Mesothelial cell of epicardium (in vitro differentiated cells): ENCODE results near the gene SMURF2. TPM values are rescaled to one million over a fixed set of nuclear protein-coding genes. Genes with fewer than 3 reads are reported as not detected.

Experiments
- DNase-seq, 2 experiments: peaks; one replicate each; pipeline ENCODE4 v3.0.0; 2021; ENCODE audit warnings: low spot score in 2 of 2; ENCODE audit not compliant: unreplicated experiment in 2 of 2
- H3K27ac Mint-ChIP-seq: 2 replicates; pipeline ENCODE4 v1.8.0; 2021; ENCODE audit warnings: mixed read lengths
- H3K27me3 Mint-ChIP-seq: 2 replicates; pipeline ENCODE4 v1.8.0; 2021; ENCODE audit warnings: low read depth, mixed read lengths
- H3K36me3 Mint-ChIP-seq: 2 replicates; pipeline ENCODE4 v1.8.0; 2021; ENCODE audit warnings: mixed read lengths
- H3K4me1 Mint-ChIP-seq: 2 replicates; pipeline ENCODE4 v1.8.0; 2021; ENCODE audit warnings: mixed read lengths
- H3K4me3 Mint-ChIP-seq: 2 replicates; pipeline ENCODE4 v1.8.0; 2021; ENCODE audit warnings: mild to moderate bottlenecking, moderate library complexity, mixed read lengths
- H3K9me3 Mint-ChIP-seq: 2 replicates; pipeline ENCODE4 v1.8.0; 2021; ENCODE audit warnings: mixed read lengths
- total RNA-seq: library from RNA; stranded (reverse); gene quantifications from 3 replicates; pipeline ENCODE4 v1.2.1, GENCODE V29; 2021
- TF ChIP-seq, protein P1 (sequence below): fragments of 200-600 bp; sonication (generic); IDR thresholded peaks from one replicate; pipeline ENCODE4 v1.5.0; 2021; ENCODE audit warnings: antibody characterized with exemption; ENCODE audit not compliant: unreplicated experiment

The SMURF2 gene
- total RNA-seq, 1 donor from 2014 or later, result 41.2 TPM

DNA sequence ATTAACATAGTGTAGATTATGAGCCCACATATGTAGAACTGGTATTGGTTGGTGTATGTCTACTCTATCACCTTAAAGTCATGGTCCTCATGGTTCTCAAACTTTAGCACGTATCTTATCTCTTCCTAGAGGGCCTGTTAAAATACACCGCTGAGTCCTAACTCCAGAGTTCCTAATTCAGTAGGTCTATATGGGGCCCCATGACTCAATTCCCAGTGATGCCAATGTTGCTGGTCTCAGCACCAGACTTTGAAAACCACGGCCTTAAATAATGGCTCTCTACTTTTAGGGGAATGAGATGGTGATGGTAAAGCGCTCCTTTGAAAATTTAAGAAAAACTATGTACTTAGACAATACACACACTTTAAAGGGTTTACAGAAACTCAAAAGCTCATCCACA, 36.6 kb downstream of the SMURF2 start:
- Mint-ChIP-seq H3K27ac (no peak overlapping the region), H3K27me3 (no peaks in the 10 kb centered on the region), H3K4me3 (no peak overlapping the region), H3K4me1 (peaks cover 9% of the 10 kb centered on the region), H3K9me3 (no peaks in the 10 kb centered on the region), H3K36me3 (no peaks in the 10 kb centered on the region)
- DNase-seq, result no peak
- TF ChIP-seq, protein P1, sequence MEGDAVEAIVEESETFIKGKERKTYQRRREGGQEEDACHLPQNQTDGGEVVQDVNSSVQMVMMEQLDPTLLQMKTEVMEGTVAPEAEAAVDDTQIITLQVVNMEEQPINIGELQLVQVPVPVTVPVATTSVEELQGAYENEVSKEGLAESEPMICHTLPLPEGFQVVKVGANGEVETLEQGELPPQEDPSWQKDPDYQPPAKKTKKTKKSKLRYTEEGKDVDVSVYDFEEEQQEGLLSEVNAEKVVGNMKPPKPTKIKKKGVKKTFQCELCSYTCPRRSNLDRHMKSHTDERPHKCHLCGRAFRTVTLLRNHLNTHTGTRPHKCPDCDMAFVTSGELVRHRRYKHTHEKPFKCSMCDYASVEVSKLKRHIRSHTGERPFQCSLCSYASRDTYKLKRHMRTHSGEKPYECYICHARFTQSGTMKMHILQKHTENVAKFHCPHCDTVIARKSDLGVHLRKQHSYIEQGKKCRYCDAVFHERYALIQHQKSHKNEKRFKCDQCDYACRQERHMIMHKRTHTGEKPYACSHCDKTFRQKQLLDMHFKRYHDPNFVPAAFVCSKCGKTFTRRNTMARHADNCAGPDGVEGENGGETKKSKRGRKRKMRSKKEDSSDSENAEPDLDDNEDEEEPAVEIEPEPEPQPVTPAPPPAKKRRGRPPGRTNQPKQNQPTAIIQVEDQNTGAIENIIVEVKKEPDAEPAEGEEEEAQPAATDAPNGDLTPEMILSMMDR, result no peak

DNA sequence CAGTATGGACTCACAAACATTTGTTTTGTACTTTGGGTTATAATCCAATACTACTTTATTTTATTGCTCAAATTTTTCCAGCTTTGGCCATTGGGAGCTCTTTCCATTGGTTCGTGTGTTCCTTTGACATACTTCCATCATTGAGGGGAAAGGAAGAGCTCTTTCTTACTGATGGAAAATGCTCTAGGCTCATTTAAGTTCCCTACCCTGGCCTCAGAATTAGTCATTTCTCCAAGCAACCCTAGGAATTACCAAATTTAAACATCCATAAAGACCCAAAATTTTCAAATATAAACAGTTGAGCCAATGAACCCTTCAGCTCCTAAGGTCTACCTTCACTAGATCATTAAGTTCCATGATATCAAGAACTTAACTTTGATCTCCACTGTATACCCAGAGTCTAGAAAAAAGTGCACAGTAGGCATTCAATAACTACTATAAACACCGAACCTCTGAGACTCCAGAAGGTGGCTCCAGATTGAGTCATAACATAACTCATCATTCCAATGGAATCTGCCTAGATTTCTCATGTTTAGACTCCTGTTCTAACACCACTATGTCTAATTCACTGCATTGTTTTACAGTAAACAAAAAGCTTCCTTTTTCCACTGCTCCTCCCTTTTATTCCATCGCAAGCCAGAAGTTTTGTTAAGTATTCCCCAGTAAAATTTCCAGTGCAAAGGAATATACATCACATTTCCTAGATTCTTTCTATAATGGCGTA, 39.0 kb downstream of the SMURF2 start:
- Mint-ChIP-seq H3K36me3 (no peaks in the 10 kb centered on the region), H3K4me3 (no peak overlapping the region), H3K4me1 (peaks cover 4% of the 10 kb centered on the region), H3K27me3 (no peaks in the 10 kb centered on the region), H3K9me3 (no peaks in the 10 kb centered on the region), H3K27ac (no peak overlapping the region)
- TF ChIP-seq, protein P1, result no peak
- no peak for DNase-seq

DNA sequence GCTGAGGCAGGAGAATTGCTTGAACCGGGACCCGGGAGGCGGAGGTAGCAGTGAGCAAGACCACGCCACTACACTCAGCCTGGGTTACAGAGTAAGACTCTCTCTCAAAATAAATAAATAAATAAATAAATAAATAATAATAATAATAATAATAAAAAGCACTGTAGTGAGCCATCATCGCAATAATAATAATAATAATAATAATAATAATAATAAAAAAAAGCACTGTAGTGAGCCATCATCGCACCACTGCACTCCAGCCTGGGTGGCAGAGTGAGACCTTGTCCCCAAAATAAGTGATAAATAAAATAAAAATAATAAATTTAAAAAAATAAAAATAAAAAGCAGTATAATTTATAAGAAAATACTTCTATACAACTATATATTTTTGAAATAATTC, 40.3 kb downstream of the SMURF2 start:
- Mint-ChIP-seq H3K4me3 (no peak overlapping the region), H3K4me1 (peaks cover 6% of the 10 kb centered on the region), H3K27me3 (no peaks in the 10 kb centered on the region), H3K9me3 (no peaks in the 10 kb centered on the region), H3K27ac (no peak overlapping the region), H3K36me3 (no peaks in the 10 kb centered on the region)
- no peak for DNase-seq
- TF ChIP-seq, protein P1, result no peak

DNA sequence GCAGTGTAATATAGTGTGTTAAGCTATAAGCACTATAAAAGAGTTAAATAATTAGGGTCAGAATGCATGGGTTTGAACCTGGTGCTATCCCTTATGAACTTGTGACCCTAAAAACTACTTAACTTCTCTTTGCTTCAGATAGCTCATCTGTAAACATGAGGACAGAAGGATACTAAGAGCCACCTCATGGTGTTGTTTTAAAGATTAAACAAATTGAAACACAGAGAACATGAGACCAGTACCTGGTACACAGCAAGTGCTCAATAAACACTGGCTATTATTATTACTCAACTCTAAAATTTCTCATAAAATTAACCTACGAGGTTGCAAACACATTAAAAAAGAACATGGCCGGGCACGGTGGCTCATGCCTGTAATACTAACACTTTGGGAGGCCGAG, 43.3 kb downstream of the SMURF2 start:
- no peak overlapping the region for H3K4me3 Mint-ChIP-seq

DNA sequence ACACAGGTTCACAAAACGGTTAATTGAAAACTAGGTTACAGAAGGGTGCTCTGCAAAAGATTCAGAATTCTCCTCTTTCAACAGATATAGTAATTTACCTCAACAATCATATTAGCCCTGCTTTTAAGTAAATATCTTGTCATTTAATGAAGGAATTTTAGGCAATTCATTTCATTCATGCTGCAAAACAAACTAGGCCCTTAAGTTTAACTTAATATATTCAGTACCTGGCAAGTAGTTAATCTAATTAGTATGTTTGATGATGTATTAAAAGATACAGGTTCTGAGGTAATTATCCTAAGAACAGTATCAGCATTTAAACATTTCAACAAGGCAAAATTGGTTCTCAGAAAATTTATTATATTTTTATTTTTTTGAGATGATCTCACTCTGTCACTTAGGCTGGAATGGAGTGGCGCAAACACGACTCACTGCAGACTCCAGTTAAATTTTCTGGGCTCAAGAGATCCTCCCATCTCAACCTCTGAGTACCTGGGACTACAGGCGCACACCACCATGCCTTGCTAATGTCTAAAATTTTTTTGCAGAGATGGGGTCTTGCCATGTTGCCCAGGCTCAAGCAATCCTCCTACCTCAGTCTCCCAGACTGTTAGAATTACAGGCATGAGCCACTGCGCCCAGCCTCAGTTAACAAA, 44.9 kb downstream of the SMURF2 start:
- H3K27ac Mint-ChIP-seq, result peak overlapping the region; percentile 30
- peaks cover 27% of the 10 kb centered on the region for H3K4me1 Mint-ChIP-seq
- H3K27me3 Mint-ChIP-seq, result no peaks in the 10 kb centered on the region
- TF ChIP-seq, protein P1, result no peak
- no peak overlapping the region for H3K4me3 Mint-ChIP-seq
- no peaks in the 10 kb centered on the region for H3K36me3 Mint-ChIP-seq
- H3K9me3 Mint-ChIP-seq, result no peaks in the 10 kb centered on the region
- no peak for DNase-seq

More for the DNA sequence above, 43.3 kb downstream of the SMURF2 start:
- TF ChIP-seq, protein P1, result no peak
- Mint-ChIP-seq H3K27ac (no peak overlapping the region), H3K4me1 (peaks cover 21% of the 10 kb centered on the region), H3K36me3 (no peaks in the 10 kb centered on the region), H3K9me3 (no peaks in the 10 kb centered on the region), H3K27me3 (no peaks in the 10 kb centered on the region)
- DNase-seq, result no peak
